ENCODE measurements around the gene DMBX1.

The DMBX1 gene

GRCh38 chr1:46497020-46497419 is 7.4 kb downstream of the DMBX1 start:
- Histone ChIP-seq H3K27ac (ENCODE audit: low read depth, low read length) (no peak overlapping the region), H3K9ac (ENCODE audit: low read length in 5 of 5) (no peak overlapping the region), H3K27me3 (ENCODE audit: control insufficient read depth in 5 of 5, insufficient read depth in 4 of 5, low read length in 5 of 5) (peaks cover 22 to 44% (median 30%) of the 10 kb centered on the region in 5 donors), H3K4me3 (ENCODE audit: low read depth in 1 of 5, low read length in 5 of 5) (no peak overlapping the region), H3K4me1 (ENCODE audit: control insufficient read depth in 5 of 5, insufficient read depth in 5 of 5, low read length in 5 of 5) (no peaks in the 10 kb centered on the region), H3K9me3 (ENCODE audit: control insufficient read depth in 5 of 5, low read length in 5 of 5) (no peaks in the 10 kb centered on the region), H3K36me3 (ENCODE audit: control insufficient read depth in 5 of 5, insufficient read depth in 5 of 5, low read length in 5 of 5) (no peaks in the 10 kb centered on the region)

GRCh38 chr1:46497665-46498064 is 8.0 kb downstream of the DMBX1 start:
- peaks cover 19 to 37% (median 26%) of the 10 kb centered on the region in 5 donors for H3K27me3 ChIP-seq (ENCODE audit: control insufficient read depth in 5 of 5, insufficient read depth in 4 of 5, low read length in 5 of 5)

GRCh38 chr1:46501528-46501927 is 11.9 kb downstream of the DMBX1 start:
- no peak overlapping the region for H3K4me3 ChIP-seq (ENCODE audit: low read depth in 1 of 5, low read length in 5 of 5)
- no peak overlapping the region for H3K9ac ChIP-seq (ENCODE audit: low read length in 5 of 5)
- no peaks in the 10 kb centered on the region for H3K9me3 ChIP-seq (ENCODE audit: control insufficient read depth in 5 of 5, low read length in 5 of 5)
- H3K36me3 ChIP-seq (ENCODE audit: control insufficient read depth in 5 of 5, insufficient read depth in 5 of 5, low read length in 5 of 5), result no peaks in the 10 kb centered on the region
- H3K27ac ChIP-seq (ENCODE audit: low read depth, low read length), result no peak overlapping the region
- H3K4me1 ChIP-seq (ENCODE audit: control insufficient read depth in 5 of 5, insufficient read depth in 5 of 5, low read length in 5 of 5), result no peaks in the 10 kb centered on the region
- H3K27me3 ChIP-seq (ENCODE audit: control insufficient read depth in 5 of 5, insufficient read depth in 4 of 5, low read length in 5 of 5), result peaks cover 4 to 11% (median 5%) of the 10 kb centered on the region in 5 donors

More at GRCh38 chr1:46497665-46498064, 8.0 kb downstream of the DMBX1 start:
- no peaks in the 10 kb centered on the region for H3K4me1 ChIP-seq (ENCODE audit: control insufficient read depth in 5 of 5, insufficient read depth in 5 of 5, low read length in 5 of 5)
- no peaks in the 10 kb centered on the region for H3K36me3 ChIP-seq (ENCODE audit: control insufficient read depth in 5 of 5, insufficient read depth in 5 of 5, low read length in 5 of 5)
- H3K27ac ChIP-seq (ENCODE audit: low read depth, low read length), result no peak overlapping the region
- no peak overlapping the region for H3K9ac ChIP-seq (ENCODE audit: low read length in 5 of 5)
- no peak overlapping the region for H3K4me3 ChIP-seq (ENCODE audit: low read depth in 1 of 5, low read length in 5 of 5)
- H3K9me3 ChIP-seq (ENCODE audit: control insufficient read depth in 5 of 5, low read length in 5 of 5), result no peaks in the 10 kb centered on the region

- no peaks in the 10 kb centered on the region for H3K9me3 ChIP-seq (ENCODE audit: control insufficient read depth in 5 of 5, low read length in 5 of 5)
- no peak overlapping the region for H3K4me3 ChIP-seq (ENCODE audit: low read depth in 1 of 5, low read length in 5 of 5)
- no peaks in the 10 kb centered on the region for H3K36me3 ChIP-seq (ENCODE audit: control insufficient read depth in 5 of 5, insufficient read depth in 5 of 5, low read length in 5 of 5)
- peaks cover 3 to 11% (median 5%) of the 10 kb centered on the region in 5 donors for H3K27me3 ChIP-seq (ENCODE audit: control insufficient read depth in 5 of 5, insufficient read depth in 4 of 5, low read length in 5 of 5)
- H3K27ac ChIP-seq (ENCODE audit: low read depth, low read length), result no peak overlapping the region
- peaks cover 0 to 8% (median 0%) of the 10 kb centered on the region in 5 donors for H3K4me1 ChIP-seq (ENCODE audit: control insufficient read depth in 5 of 5, insufficient read depth in 5 of 5, low read length in 5 of 5)
- H3K9ac ChIP-seq (ENCODE audit: low read length in 5 of 5), result no peak overlapping the region
Observed at GRCh38 chr1:46503421-46503820, 13.8 kb downstream of the DMBX1 start.

- no peak overlapping the region for H3K4me3 ChIP-seq (ENCODE audit: low read depth in 1 of 5, low read length in 5 of 5)
- no peak overlapping the region for H3K9ac ChIP-seq (ENCODE audit: low read length in 5 of 5)
- peaks cover 3 to 8% (median 5%) of the 10 kb centered on the region in 5 donors for H3K27me3 ChIP-seq (ENCODE audit: control insufficient read depth in 5 of 5, insufficient read depth in 4 of 5, low read length in 5 of 5)
- no peaks in the 10 kb centered on the region for H3K9me3 ChIP-seq (ENCODE audit: control insufficient read depth in 5 of 5, low read length in 5 of 5)
- peaks cover 0 to 8% (median 0%) of the 10 kb centered on the region in 5 donors for H3K4me1 ChIP-seq (ENCODE audit: control insufficient read depth in 5 of 5, insufficient read depth in 5 of 5, low read length in 5 of 5)
- H3K27ac ChIP-seq (ENCODE audit: low read depth, low read length), result no peak overlapping the region
- no peaks in the 10 kb centered on the region for H3K36me3 ChIP-seq (ENCODE audit: control insufficient read depth in 5 of 5, insufficient read depth in 5 of 5, low read length in 5 of 5)
Observed at GRCh38 chr1:46506470-46507219, 17.0 kb downstream of the DMBX1 start.

- no peak overlapping the region for H3K4me3 ChIP-seq (ENCODE audit: low read depth in 1 of 5, low read length in 5 of 5)
- H3K27me3 ChIP-seq (ENCODE audit: control insufficient read depth in 5 of 5, insufficient read depth in 4 of 5, low read length in 5 of 5), result peaks cover 0 to 11% (median 0%) of the 10 kb centered on the region in 5 donors
Observed at GRCh38 chr1:46508757-46509156, 19.1 kb downstream of the DMBX1 start.

GRCh38 chr1:46510341-46510997 is 20.8 kb downstream of the DMBX1 start:
- no peaks in the 10 kb centered on the region for H3K36me3 ChIP-seq (ENCODE audit: control insufficient read depth in 5 of 5, insufficient read depth in 5 of 5, low read length in 5 of 5)
- H3K4me1 ChIP-seq (ENCODE audit: control insufficient read depth in 5 of 5, insufficient read depth in 5 of 5, low read length in 5 of 5), result peaks cover 0 to 8% (median 0%) of the 10 kb centered on the region in 5 donors
- H3K9me3 ChIP-seq (ENCODE audit: control insufficient read depth in 5 of 5, low read length in 5 of 5), result no peaks in the 10 kb centered on the region
- H3K9ac ChIP-seq (ENCODE audit: low read length in 5 of 5), result no peak overlapping the region
- no peak overlapping the region for H3K27ac ChIP-seq (ENCODE audit: low read depth, low read length)
- peaks cover 0 to 11% (median 0%) of the 10 kb centered on the region in 5 donors for H3K27me3 ChIP-seq (ENCODE audit: control insufficient read depth in 5 of 5, insufficient read depth in 4 of 5, low read length in 5 of 5)
- no peak overlapping the region for H3K4me3 ChIP-seq (ENCODE audit: low read depth in 1 of 5, low read length in 5 of 5)

More at GRCh38 chr1:46508757-46509156, 19.1 kb downstream of the DMBX1 start:
- H3K36me3 ChIP-seq (ENCODE audit: control insufficient read depth in 5 of 5, insufficient read depth in 5 of 5, low read length in 5 of 5), result no peaks in the 10 kb centered on the region
- no peaks in the 10 kb centered on the region for H3K9me3 ChIP-seq (ENCODE audit: control insufficient read depth in 5 of 5, low read length in 5 of 5)
- H3K27ac ChIP-seq (ENCODE audit: low read depth, low read length), result no peak overlapping the region
- H3K9ac ChIP-seq (ENCODE audit: low read length in 5 of 5), result no peak overlapping the region
- peaks cover 0 to 8% (median 0%) of the 10 kb centered on the region in 5 donors for H3K4me1 ChIP-seq (ENCODE audit: control insufficient read depth in 5 of 5, insufficient read depth in 5 of 5, low read length in 5 of 5)

GRCh38 chr1:46510998-46511365 is 21.3 kb downstream of the DMBX1 start:
- H3K9me3 ChIP-seq (ENCODE audit: control insufficient read depth in 5 of 5, low read length in 5 of 5), result no peaks in the 10 kb centered on the region
- no peaks in the 10 kb centered on the region for H3K36me3 ChIP-seq (ENCODE audit: control insufficient read depth in 5 of 5, insufficient read depth in 5 of 5, low read length in 5 of 5)
- no peak overlapping the region for H3K4me3 ChIP-seq (ENCODE audit: low read depth in 1 of 5, low read length in 5 of 5)
- H3K27ac ChIP-seq (ENCODE audit: low read depth, low read length), result no peak overlapping the region
- peaks cover 0 to 8% (median 0%) of the 10 kb centered on the region in 5 donors for H3K4me1 ChIP-seq (ENCODE audit: control insufficient read depth in 5 of 5, insufficient read depth in 5 of 5, low read length in 5 of 5)
- H3K27me3 ChIP-seq (ENCODE audit: control insufficient read depth in 5 of 5, insufficient read depth in 4 of 5, low read length in 5 of 5), result peaks cover 0 to 11% (median 0%) of the 10 kb centered on the region in 5 donors
- no peak overlapping the region for H3K9ac ChIP-seq (ENCODE audit: low read length in 5 of 5)

GRCh38 chr1:46512135-46512791 is 22.6 kb downstream of the DMBX1 start:
- H3K4me3 ChIP-seq (ENCODE audit: low read depth in 1 of 5, low read length in 5 of 5), result no peak overlapping the region
- no peaks in the 10 kb centered on the region for H3K9me3 ChIP-seq (ENCODE audit: control insufficient read depth in 5 of 5, low read length in 5 of 5)
- H3K36me3 ChIP-seq (ENCODE audit: control insufficient read depth in 5 of 5, insufficient read depth in 5 of 5, low read length in 5 of 5), result no peaks in the 10 kb centered on the region
- H3K27me3 ChIP-seq (ENCODE audit: control insufficient read depth in 5 of 5, insufficient read depth in 4 of 5, low read length in 5 of 5), result peaks cover 0 to 20% (median 0%) of the 10 kb centered on the region in 5 donors
- peaks cover 0 to 8% (median 4%) of the 10 kb centered on the region in 5 donors for H3K4me1 ChIP-seq (ENCODE audit: control insufficient read depth in 5 of 5, insufficient read depth in 5 of 5, low read length in 5 of 5)
- H3K9ac ChIP-seq (ENCODE audit: low read length in 5 of 5), result no peak overlapping the region
- H3K27ac ChIP-seq (ENCODE audit: low read depth, low read length), result no peak overlapping the region

GRCh38 chr1:46512792-46513190 is 23.2 kb downstream of the DMBX1 start:
- Histone ChIP-seq H3K27me3 (ENCODE audit: control insufficient read depth in 5 of 5, insufficient read depth in 4 of 5, low read length in 5 of 5) (peaks cover 0 to 22% (median 0%) of the 10 kb centered on the region in 5 donors), H3K4me1 (ENCODE audit: control insufficient read depth in 5 of 5, insufficient read depth in 5 of 5, low read length in 5 of 5) (peaks cover 0 to 7% (median 4%) of the 10 kb centered on the region in 5 donors), H3K4me3 (ENCODE audit: low read depth in 1 of 5, low read length in 5 of 5) (no peak overlapping the region), H3K27ac (ENCODE audit: low read depth, low read length) (no peak overlapping the region), H3K9me3 (ENCODE audit: control insufficient read depth in 5 of 5, low read length in 5 of 5) (no peaks in the 10 kb centered on the region), H3K36me3 (ENCODE audit: control insufficient read depth in 5 of 5, insufficient read depth in 5 of 5, low read length in 5 of 5) (no peaks in the 10 kb centered on the region), H3K9ac (ENCODE audit: low read length in 5 of 5) (no peak overlapping the region)

Data from subcutaneous abdominal adipose tissue (tissue), 5 donors.